NCI-H526 (cell line): ENCODE measurements around the gene ZNF420.
"Not testable (repeated sequence)": the region's sequence is repeated elsewhere in the genome, so short reads cannot be mapped to it uniquely, and the experiment has no call there.

Source experiments
- DNase-seq, 2 experiments: peaks; one replicate each; lab custom pipeline; 2025; lab: John Stamatoyannopoulos, UW

Gene ZNF420

DNA sequence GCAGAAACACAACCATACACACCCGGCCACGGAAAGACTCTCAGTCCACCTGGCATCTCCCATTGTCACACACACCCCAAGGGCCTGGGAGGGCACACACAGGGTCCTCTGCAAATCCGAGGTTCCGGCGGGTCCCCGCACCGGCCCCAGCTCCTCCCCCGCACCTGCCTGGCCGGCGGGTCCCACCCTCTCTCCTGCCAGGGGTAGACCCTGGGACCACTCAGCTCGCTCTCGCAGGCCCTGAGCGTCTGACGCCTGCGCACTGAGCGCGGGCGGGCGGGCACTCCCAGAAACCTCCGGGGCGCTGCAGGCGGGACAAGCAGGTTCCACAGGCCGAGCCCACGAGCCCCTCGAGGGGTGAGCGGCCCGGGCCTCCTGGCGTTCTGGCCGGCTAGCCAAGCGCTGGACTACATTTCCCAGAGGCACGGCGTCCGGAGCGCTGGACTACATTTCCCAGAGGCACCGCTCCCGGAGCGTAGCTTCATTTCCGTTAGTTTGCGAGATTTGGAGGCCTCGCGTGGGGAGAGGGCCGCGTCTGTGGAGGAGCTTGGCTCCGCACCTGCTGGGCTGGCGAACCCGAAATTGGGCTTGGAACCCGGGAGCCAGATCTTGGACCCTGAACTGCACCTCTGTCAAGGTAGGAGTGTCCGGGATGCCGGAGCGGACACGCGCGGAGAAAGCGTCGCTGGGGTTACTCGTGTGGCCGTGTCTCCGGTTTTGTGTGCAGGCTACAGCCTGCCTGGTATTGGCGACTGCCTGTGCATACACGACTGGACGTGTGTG, at the start of gene ZNF420:
Gene ZNF420 (plus strand): TSS at position 500 of the 783 bp plus-strand sequence. CDS start 10,686 bp downstream, outside the sequence.
- peak; percentile 98 to 99 for DNase-seq

- no peak for DNase-seq
Measured at GRCh38 chr19:37045140-37045539, 33.1 kb upstream of the ZNF420 start.

DNA sequence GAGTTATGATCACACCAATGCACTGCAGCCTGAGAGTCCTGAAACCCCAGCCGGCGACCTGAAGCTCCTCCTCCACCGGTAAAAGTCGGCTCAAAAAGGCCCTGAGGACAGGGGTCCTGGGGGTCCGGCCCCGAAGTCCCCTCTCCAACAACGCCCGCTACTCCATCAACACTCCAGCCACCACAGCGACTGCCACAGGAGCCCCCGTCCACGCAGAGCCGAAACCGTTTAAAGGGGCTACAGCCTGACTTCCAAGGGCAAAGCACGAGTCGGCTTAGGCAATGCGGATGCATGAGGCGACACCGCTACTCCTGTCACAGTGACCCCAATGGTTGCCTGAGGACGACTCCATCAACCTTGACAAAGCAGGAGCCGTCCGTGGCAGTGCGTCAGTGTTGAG, 22.9 kb upstream of the ZNF420 start:
- DNase-seq: no peak

DNA sequence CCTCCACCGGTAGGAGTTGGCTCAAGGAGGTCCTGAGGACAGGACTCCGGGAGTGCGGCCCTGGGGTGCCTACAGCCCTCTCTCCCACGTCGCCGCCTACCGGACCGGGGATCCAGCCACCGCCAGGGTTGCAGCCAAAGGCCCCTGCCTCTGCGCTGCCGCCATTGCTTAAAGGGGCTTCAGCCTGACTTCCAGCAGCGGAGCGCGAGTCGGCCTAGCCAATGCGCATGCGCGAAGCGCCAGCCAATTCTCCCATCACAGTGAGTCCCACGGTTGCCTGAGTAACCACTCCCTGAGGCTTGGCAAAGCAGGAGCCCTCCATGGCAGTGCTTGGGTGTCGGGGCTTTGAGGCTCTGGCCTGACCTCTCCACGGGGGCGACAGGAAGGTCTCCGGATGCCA, 21.5 kb upstream of the ZNF420 start:
- no peak for DNase-seq

DNA sequence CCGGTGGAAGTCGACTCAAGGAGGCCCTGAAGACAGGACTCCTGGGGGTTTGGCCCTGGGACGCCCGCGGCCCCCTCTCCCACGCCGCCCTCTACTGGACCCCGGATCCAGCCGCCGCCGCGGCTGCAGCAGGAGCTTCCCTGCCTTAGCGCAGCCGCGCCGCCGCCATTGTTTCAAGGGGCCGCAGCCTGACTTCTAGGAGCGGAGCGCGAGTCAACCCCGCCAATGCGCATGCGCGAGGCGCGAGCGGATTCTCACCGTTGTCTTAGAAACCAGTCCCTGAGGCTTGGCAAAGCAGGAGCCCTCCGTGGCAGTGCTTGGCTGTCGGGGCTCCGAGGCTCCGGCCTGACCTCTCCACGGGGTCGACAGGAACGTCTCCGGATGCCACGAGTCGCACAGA, 19.1 kb upstream of the ZNF420 start:
- no peak for DNase-seq

DNA sequence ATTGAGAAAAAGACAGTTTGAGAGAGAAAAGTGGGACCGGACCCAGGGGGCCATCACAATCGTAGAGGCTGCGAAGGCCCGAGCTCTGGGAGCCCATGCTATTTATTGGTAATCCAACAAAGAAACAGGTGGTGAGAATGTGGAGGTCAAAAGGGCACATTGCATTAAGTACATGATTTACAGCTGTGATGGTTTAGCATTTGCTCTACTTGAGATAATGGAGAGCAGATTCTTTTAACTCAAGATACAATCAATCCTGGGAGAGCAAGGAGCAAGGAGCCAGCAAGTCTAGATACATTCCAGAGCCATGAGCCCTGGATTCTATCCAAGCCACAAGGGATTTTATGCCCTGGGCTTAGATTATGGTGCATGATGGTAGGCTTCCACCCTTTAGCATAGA, 13.3 kb upstream of the ZNF420 start:
- not testable (repeated sequence) for DNase-seq

GRCh38 chr19:37074111-37074510, 4.1 kb upstream of the ZNF420 start:
- no peak for DNase-seq

DNA sequence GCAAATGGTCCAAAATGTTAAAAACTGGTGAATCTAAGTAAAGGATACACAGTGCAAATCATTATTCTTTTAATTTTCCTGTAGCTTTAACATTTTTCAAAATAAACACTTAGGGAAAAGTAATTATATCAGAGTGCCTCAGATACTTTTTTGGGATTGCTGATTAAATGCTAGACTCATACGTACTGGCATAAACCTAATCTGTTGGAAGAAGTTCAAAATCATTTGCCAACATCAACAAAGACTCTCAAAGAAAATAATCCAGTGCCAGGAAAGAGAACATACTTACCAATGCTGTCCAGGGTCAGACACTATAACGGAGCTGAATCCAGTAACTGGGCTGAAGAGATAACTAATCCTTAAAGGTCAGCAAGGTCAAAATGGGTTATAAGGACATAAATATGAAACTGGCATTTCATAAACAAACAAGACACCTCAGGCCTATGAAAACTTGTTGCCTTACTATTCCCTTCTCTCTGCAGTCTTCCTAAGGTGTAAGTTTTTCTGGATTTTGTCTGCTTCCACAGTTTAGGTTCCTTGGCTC, 3.3 kb upstream of the ZNF420 start:
- DNase-seq: no peak

GRCh38 chr19:37076524-37076923, 1.7 kb upstream of the ZNF420 start:
- DNase-seq: not testable (repeated sequence)

GRCh38 chr19:37077501-37077933, 716 bp upstream of the ZNF420 start:
- DNase-seq: no peak

- no peak for DNase-seq
Measured at GRCh38 chr19:37078717-37079032, 442 bp downstream of the ZNF420 start.

DNA sequence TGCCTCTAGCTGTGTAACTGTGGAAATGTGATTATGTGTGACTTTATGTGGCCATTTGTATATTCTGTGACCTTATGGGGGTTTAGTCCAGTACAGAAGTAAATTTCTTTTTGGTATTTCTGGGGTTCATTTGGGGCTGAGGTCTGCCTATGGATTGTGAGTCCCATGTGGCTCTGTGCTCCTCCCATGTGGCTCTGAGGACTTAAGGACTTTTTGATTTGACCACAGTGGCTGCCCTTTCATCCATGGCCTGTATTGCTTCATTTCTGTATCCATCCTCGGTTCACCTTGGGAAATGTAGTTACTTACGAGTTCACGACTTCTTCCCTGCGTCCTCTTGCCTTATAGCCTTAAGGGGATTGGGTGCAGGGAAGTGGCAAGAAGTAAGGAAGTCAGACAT, 1.0 kb downstream of the ZNF420 start:
- no peak for DNase-seq

DNA sequence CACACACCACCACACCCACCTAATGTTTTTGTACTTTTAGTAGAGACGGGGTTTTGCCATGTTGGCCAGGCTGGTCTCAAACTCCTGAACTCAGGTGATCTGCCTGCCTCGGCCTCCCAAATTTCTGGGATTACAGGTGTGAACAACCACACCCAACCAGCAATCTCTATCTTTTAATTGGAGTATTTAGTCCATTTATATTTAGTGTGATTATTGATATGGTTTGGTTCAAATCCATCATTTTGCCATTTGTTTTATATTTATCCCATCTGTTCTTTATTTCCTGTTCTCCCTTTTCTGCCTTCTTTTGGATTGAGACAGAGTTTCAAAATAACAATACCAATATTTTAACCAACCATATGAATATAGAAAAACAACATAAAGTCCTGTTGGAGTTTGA, 4.1 kb downstream of the ZNF420 start:
- no peak for DNase-seq

GRCh38 chr19:37087110-37087509, 8.9 kb downstream of the ZNF420 start:
- no peak for DNase-seq

DNA sequence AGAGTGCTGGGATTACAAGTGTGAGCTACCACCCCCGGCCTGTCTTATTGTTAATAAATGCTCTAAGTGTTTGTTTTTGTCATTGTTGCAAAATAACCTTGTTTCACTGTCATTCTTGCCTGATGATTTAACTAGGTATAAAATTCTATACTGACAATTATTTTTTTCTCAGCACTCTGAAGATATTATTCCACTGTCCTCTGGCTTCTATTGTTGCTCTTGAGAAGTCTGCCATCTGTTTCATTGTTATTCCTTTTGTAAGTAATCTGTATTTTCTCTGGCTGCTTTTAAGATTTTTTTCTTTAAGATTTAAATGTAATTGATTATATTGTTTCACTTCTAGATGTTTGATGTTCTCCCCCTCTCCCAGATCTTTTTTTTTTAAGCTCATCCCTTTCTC, 17.6 kb downstream of the ZNF420 start:
- DNase-seq: no peak

DNA sequence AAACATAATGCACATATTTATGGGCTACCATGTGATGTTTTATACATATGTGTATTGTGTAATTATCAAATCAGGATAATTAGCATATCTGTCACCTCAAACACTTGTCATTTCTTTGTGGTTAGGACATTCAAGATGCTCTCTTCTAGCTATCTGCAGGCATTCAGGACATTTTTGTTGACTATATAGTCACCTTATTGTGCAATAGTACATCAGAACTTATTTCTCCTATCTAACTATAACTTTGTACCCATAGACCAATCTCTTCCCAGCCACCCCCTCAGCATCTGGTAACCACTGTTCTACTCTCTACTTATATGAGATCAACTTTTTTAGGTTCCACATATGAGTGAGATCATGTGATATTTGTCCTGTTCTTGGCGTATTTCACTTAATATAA, 20.3 kb downstream of the ZNF420 start:
- DNase-seq: no peak

DNA sequence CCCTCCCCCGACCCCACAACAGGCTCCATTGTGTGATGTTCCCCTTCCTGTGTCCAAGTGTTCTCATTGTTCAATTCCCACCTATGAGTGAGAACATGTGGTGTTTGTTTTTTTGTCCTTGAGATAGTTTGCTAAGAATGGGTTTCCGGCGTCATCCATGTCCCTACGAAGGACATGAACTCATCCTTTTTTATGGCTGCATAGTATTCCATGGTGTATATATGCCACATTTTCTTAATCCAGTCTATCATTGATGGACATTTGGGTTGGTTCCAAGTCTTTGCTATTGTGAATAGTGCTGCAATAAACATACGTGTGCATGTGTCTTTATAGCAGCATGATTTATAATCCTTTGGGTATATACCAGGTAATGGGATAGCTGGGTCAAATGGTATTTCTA, 25.9 kb downstream of the ZNF420 start:
- DNase-seq: not testable (repeated sequence)

- peak in 1 of 2 experiments; percentile 21 for DNase-seq
Measured at GRCh38 chr19:37111753-37112152, 33.5 kb downstream of the ZNF420 start.

GRCh38 chr19:37114001-37114400, 35.8 kb downstream of the ZNF420 start:
- peak in 1 of 2 experiments; percentile 7 for DNase-seq

DNA sequence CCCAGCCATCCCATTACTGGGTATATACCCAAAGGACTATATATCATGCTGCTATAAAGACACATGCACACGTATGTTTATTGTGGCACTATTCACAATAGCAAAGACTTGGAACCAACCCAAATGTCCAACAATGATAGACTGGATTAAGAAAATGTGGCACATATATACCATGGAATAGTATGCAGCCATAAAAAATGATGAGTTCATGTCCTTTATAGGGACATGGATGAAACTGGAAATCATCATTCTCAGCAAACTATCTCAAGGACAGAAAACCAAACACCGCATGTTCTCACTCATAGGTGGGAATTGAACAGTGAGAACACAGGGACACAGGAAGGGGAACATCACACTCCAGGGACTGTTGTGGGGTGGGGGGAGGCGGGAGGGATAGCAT, 43.9 kb downstream of the ZNF420 start:
- not testable (repeated sequence) for DNase-seq

DNA sequence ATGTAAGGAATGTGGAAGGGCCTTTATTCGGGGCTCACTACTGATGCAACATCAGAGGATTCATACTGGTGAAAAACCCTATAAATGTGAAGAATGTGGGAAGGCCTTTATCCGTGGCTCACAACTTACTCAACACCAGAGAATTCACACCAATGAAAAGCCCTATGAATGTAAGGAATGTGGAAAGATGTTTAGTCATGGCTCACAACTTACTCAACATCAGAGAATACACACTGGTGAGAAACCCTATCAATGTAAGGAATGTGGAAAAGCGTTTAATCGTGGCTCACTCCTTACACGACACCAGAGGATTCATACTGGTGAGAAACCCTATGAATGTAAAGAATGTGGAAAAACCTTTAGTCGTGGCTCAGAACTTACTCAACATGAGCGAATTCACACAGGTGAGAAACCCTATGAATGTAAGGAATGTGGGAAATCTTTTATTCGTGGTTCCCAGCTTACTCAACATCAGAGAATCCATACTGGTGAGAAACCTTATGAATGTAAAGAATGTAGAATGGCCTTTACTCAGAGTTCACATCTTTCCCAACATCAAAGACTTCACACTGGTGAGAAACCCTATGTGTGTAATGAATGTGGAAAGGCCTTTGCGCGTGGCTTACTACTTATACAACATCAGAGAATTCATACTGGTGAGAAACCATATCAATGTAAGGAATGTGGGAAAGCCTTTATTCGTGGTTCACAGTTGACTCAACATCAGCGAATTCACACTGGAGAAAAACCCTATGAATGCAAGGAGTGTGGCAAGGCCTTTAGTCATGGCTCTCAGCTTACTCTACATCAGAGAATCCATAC, 50.0 kb downstream of the ZNF420 start:
- no peak for DNase-seq

GRCh38 chr19:37128821-37129177, 50.6 kb downstream of the ZNF420 start:
- no peak for DNase-seq

GRCh38 chr19:37136111-37136510, 57.9 kb downstream of the ZNF420 start:
- no peak for DNase-seq
